CD4-positive, alpha-beta T cell treated with Interleukin-17A for 1 hour (primary cell): ENCODE measurements around the gene SLC22A1.

Source experiments
- DNase-seq: peaks from one replicate; pipeline ENCODE4 v3.0.0-alpha.2; 2020

Gene SLC22A1

DNA sequence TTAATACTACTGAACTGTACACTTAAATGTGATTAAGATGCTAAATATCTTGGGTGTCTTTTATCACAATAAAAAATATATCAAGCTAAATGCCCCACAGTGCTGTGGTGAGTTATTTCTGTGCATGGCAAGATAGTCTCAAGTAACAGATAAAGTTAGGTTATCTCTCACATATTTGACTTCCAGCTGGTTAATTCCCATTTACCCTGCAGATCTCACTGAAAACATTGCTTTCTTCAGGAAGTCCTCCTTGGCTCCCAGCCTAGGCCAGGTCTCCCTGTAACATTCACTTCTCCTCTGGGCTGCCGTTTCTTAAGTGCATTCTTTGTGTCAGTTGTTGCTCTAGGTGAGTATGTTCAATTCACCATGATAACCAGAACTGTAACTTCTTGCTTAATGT lies 59.1 kb downstream of the SLC22A1 start:
- DNase-seq, result no peak

DNA sequence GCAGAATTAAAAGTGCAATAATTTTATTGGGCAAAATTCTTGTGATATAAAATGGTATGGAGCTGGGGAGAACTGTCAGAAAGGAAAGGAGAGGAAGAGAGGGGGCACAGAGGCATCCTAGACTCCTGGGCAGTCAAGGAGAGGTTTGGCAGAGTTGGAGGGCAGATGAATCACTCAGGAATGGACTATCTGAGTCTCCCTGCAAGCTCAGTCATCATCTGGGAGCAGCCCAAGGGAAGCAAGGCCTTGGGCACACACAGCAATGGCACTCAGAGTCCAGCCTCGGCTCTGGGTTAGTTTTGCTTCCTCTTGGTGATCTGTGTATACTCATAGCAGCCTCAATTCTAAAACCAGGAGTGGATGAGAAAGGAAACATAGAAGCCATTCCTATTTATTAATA lies 67.2 kb downstream of the SLC22A1 start:
- no peak for DNase-seq

DNA sequence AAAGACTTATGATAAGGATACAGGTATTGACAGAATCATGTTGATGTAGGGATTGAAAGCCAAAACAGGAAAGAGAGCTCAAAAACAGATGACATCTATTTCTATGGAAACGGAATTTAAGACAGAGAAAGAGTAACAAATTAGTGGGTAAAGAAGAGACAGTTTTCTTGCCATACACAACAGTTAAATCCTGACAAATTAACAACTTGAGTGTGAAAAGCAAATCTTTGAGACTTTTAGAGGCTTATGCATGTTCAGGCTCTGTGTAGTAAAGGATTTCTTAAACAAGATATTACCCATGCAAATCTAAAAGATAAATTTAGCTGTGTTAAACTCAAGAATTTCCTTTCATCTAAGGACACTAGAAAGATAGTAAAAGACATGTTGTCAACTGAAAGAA lies 68.5 kb downstream of the SLC22A1 start:
- DNase-seq, result no peak

DNA sequence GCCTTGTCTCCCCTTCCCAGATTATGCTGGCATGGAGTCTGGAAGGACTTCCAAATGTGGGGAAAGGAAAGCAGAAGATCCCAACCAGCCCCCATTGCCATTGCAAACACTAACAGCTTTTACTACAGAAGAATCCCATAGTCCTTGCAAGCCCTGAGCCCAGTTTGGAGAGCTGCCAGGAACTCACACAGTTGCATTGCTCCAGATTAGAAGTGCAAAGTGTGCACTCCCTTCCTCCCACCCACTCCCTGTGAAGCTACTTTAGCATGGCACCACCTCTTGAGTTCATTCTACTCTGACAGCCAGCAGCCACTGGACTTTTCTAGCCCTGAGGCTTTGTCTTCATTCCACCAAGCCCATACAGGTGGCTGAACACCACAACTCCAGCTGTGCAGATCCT lies 69.4 kb downstream of the SLC22A1 start:
- no peak for DNase-seq

DNA sequence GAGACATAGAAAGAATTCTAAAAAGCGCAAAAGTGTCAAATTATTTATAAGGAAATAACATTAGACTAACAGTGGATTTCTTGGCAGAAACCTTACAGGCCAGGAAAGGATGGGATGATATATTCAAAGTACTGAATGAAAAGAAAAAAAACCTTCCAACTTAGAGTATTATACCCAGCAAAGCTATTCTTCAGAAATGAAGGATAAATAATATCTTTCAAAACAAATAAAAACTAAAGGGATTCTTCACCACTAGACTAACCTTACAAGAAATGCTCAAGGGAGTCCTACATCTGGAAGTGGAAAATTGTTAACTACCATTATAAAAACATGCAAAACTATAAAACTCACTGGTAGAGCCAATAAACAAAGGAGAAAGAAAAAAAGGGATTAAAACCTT lies 71.2 kb downstream of the SLC22A1 start:
- no peak for DNase-seq

DNA sequence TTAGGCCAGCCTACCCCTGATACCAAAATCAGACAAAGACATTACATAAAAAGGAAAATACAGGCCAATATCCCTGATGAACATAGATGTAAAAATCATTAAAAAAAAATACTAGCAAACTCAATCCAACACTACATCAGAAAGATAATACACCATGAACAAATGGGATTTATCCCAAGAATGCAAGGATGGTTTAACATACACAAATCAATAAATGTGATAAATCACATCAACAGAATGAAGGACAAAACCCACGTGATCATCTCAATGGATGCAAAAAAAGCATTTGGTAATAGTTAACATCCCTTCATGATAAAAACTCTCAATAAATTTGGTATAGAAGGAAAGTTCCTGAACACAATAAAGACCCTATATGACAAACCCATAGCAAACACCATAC lies 73.2 kb downstream of the SLC22A1 start:
- DNase-seq, result no peak

DNA sequence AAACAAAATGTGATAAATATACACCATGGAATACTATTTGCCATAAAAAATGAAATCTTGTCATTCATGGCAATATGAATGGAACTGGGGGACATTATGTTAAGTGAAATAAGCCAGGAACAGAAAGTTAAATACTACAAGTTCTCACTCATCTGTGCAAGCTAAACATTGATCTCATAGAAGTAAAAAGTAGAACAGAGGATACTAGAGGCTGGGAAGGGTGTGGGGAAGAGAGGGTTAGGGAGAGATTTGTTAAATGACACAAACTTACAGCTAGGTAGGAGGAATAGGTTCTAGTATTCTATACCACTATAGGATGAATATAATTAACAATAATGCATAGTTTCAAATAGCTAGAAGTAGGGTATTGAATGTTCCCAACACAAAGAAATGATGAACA lies 76.0 kb downstream of the SLC22A1 start:
- DNase-seq, result no peak

DNA sequence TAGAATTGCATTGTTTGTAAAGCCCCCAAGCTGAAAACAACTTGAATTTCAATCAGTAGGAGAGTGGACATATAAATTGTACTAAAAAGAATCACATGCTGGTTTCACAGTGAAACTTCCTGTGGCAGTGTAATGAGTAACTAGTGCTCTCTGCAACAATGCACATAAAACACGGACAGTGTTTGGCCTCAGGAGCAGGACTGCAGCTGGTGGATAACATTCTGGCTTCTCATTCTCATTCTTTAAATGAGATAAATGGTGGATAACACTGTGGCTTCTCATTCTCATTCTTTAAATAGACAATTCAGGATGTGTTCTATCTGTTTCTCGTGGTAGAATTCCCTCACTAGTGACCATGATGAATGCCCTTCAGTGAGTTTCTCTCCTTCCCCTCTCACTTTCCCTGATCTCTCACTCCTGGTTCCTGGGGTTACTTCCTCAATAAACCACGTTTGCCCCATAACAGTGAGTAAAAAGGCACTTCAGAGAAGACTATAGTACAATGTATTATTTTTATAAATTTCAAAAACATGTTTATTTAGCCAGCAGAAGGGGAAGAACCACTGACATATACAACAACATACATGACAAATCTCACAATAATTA lies 77.1 kb downstream of the SLC22A1 start:
- no peak for DNase-seq

DNA sequence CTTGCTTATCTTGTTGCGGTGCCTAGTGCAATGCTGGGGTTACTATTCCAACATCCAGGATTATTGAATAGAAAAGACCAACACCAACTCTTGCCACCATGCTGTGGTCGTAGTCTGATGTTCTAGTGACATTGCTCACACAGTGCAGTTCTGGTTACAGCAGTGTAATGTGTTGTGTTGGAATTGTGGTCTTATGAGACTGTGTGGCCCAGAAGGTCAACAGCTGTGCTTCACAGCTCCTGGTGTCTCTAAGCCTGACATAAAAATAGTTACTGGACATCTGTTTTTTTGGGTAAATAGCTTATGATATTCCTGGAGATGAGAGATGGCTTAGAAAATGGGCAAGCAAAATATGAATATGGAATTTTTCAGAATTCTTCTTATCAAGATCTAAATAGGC lies 79.4 kb downstream of the SLC22A1 start:
- no peak for DNase-seq

DNA sequence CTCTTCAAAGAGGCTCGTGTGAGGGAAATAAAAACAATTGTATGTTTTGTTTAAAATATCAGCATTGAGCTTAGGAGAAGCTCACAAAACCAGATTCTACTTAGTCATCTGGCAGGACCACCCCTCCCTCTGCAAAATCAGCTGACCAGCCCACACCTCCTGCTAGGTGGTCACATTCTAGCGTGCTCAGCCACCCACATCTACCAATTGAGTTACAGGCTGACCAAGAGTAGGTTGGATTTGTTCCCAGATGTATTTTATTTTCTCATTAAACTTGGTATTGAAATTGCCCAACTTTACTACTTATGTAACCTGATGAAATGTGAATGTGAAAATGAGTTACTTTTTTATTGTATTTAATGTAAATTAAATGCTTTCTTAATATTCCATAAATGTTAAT lies 80.8 kb downstream of the SLC22A1 start:
- DNase-seq, result no peak

DNA sequence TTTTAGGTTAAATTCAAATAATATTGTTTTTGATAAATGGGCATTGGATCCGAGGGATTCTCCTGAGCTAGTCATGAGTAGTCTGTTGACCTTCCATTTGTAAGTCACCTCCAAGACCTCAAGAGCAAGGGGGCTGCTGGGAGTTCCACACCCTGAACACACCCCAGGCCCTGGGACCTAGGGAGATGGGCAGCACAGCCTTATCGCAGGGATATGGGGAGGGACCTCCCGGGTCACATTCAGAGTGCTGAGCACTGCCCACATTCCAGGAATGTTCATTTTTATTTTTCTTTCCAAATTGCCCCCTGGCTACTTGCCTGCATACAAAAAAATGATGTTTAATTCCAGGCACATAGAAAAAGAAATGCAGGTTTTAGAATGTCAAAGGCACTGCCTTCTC lies 81.5 kb downstream of the SLC22A1 start:
- no peak for DNase-seq

DNA sequence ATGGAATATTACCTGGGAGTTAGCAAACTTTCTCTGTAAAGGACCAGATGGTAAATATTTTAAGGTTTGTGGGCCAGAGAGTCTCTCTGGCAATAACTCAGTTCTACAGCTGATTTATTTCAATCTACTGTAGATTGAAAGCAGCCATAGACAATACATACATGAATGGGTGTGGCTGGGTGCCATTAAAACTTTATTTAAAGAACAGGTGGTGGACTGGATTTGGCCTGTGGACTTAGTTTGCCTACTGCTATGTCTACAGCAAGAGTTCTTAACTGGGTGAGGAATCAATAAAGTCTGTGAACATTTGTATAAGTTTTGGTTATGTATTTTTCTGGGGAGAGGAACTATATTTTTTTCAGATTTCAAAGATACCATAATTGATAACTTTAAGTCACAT lies 81.9 kb downstream of the SLC22A1 start:
- DNase-seq, result no peak

DNA sequence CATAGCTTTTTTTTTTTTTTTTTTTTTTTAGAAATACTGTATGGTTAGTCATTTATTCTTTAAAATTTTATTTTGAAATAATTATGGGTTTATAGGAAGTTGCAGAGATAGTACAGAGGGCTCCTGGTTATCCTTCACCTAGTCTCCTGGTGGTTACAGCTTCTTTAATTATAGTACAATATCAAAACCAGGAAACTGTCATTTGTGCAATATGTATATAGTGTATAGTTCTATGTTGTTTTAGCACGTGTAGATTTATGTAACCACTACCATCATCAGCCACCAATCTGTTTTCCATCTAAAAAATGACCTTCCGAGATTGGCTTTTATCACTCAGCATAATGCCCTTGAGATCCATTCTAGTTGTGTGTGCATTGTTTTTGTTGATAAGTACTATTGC lies 82.3 kb downstream of the SLC22A1 start:
- DNase-seq, result no peak

DNA sequence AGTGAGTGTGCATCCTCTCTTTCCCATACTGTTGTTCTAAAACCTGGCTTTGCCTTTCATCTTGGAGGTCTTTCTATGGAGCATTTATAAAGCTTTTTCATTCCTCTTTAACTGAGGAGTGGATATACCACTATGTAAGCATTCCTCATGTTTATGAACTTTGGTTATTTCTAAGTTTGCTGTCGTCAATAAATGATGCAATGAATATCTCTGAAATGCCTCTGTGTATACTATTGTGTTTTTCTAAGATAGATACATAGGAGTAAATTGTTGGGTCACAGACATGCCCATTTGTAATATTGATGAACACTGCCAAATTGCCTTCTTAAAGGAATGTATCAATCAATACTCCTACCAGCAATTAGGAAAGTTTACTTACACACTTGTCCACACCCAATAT lies 83.1 kb downstream of the SLC22A1 start:
- no peak for DNase-seq

DNA sequence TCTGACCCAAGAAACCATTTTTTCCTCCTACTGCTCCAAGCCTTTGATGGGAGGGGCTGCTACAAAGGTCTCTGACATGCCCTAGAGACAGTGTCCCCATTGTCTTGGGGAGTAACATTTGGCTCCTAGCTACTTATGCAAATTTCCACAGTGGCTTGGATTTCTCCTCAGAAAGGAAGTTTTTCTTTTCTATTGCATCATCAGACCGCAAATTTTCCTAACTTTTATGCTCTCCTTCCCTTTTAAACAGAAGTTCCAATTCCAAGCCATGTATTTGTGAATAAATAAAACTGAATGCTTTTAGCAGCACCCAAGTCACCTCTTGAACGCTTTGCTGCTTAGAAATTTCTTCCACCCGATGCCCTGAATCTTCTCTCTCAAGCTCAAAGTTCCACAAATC lies 86.0 kb downstream of the SLC22A1 start:
- DNase-seq, result no peak
